Activated T-cell treated with anti-CD3 and anti-CD28 coated beads, Interleukin-2, amount 50 U/mL, for 24 hours (primary cell): ENCODE measurements around the gene ZRANB1.

ENCODE experiments used
- DNase-seq: peaks from one replicate; pipeline ENCODE4 v3.0.0-alpha.2; 2020
- H3K27ac Mint-ChIP-seq: 2 replicates; pipeline ENCODE4 v1.8.0; 2020; ENCODE audit warnings: mild to moderate bottlenecking, mixed read lengths
- H3K27me3 Mint-ChIP-seq: 2 replicates; pipeline ENCODE4 v1.8.0; 2020; ENCODE audit warnings: mixed read lengths
- H3K36me3 Mint-ChIP-seq: 2 replicates; pipeline ENCODE4 v1.8.0; 2020; ENCODE audit warnings: low read depth, mixed read lengths
- H3K4me1 Mint-ChIP-seq: 2 replicates; pipeline ENCODE4 v1.8.0; 2020; ENCODE audit warnings: low read depth, mixed read lengths
- H3K4me3 Mint-ChIP-seq: 2 replicates; pipeline ENCODE4 v1.8.0; 2020; ENCODE audit warnings: mild to moderate bottlenecking, moderate library complexity, mixed read lengths
- H3K9me3 Mint-ChIP-seq: 2 replicates; pipeline ENCODE4 v1.8.0; 2020; ENCODE audit warnings: mixed read lengths

ZRANB1 gene

DNA sequence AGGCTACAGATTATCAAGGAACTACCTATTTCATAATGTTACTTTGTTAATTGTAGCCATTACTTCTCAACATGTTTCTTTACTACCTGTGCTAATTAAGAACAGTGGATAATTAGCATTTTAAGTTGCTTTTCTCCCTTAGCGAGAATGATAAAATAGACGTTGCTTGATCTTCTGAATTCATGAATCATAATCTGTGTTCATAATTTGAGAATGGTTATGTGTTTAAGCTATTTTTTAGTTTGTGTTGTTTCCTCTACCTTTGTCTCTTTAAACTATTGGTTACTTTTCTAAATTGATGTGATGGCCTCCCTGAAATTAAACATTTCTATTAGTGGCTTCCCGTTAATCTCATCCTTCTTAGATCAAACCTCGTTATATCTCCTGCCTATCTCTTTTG lies at the start of gene ZRANB1:
Gene ZRANB1, plus strand, starts transcription at position 301 of the 400 bp plus-strand sequence. CDS start 371 bp downstream, outside the sequence.
- no peak within 1 kb of the TSS for H3K4me3 Mint-ChIP-seq
- no peaks in the 10 kb centered on the region for H3K27me3 Mint-ChIP-seq
- peaks cover 53% of the 10 kb centered on the region for H3K4me1 Mint-ChIP-seq
- no peaks in the 10 kb centered on the region for H3K9me3 Mint-ChIP-seq
- no peak for DNase-seq
- H3K36me3 Mint-ChIP-seq = peaks cover 43% of the 10 kb centered on the region
- peak within 1 kb of the TSS; percentile 16 for H3K27ac Mint-ChIP-seq

DNA sequence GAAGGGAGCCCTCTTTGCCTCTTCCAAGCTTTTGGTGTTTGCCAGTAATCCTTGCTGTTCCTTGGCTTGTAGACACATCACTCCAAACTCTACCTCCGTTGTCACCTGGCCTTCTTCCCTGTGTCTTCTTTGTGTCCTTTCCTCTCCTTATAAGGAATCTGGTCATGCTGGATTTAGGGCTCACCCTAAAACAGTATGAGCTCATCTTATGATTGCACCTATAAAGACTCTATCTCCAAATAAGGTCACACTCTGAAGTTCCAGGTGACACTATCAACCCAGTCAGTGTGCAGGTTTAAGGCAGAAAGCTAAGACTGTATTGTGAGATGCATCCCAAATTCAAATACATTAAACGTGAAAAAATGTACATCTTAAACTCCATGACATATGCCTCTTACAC lies 49.0 kb upstream of the ZRANB1 start:
- no peak for DNase-seq
- Mint-ChIP-seq H3K4me3 (no peak overlapping the region), H3K4me1 (no peaks in the 10 kb centered on the region), H3K9me3 (no peaks in the 10 kb centered on the region), H3K36me3 (no peaks in the 10 kb centered on the region), H3K27ac (no peak overlapping the region), H3K27me3 (peaks cover 11% of the 10 kb centered on the region)

GRCh38 chr10:124894569-124895215 lies 47.2 kb upstream of the ZRANB1 start:
- Mint-ChIP-seq H3K27me3 (peaks cover 19% of the 10 kb centered on the region), H3K4me1 (no peaks in the 10 kb centered on the region), H3K27ac (no peak overlapping the region), H3K36me3 (no peaks in the 10 kb centered on the region), H3K4me3 (no peak overlapping the region), H3K9me3 (no peaks in the 10 kb centered on the region)
- no peak for DNase-seq

- no peaks in the 10 kb centered on the region for H3K36me3 Mint-ChIP-seq
- H3K9me3 Mint-ChIP-seq = no peaks in the 10 kb centered on the region
- H3K4me1 Mint-ChIP-seq = no peaks in the 10 kb centered on the region
- H3K27ac Mint-ChIP-seq = no peak overlapping the region
- H3K4me3 Mint-ChIP-seq = no peak overlapping the region
- no peak for DNase-seq
- peaks cover 23% of the 10 kb centered on the region for H3K27me3 Mint-ChIP-seq
These were observed 45.2 kb upstream of the ZRANB1 start for GRCh38 chr10:124896751-124897150.

- Mint-ChIP-seq H3K4me1 (no peaks in the 10 kb centered on the region), H3K27me3 (peaks cover 23% of the 10 kb centered on the region), H3K36me3 (no peaks in the 10 kb centered on the region), H3K27ac (no peak overlapping the region), H3K9me3 (no peaks in the 10 kb centered on the region), H3K4me3 (no peak overlapping the region)
- DNase-seq = no peak
These were observed 43.5 kb upstream of the ZRANB1 start for GRCh38 chr10:124898471-124898870.

GRCh38 chr10:124899151-124899550 lies 42.8 kb upstream of the ZRANB1 start:
- no peak for DNase-seq
- H3K4me1 Mint-ChIP-seq = no peaks in the 10 kb centered on the region
- H3K27ac Mint-ChIP-seq = no peak overlapping the region
- H3K36me3 Mint-ChIP-seq = no peaks in the 10 kb centered on the region
- H3K4me3 Mint-ChIP-seq = no peak overlapping the region
- peaks cover 23% of the 10 kb centered on the region for H3K27me3 Mint-ChIP-seq
- H3K9me3 Mint-ChIP-seq = no peaks in the 10 kb centered on the region

DNA sequence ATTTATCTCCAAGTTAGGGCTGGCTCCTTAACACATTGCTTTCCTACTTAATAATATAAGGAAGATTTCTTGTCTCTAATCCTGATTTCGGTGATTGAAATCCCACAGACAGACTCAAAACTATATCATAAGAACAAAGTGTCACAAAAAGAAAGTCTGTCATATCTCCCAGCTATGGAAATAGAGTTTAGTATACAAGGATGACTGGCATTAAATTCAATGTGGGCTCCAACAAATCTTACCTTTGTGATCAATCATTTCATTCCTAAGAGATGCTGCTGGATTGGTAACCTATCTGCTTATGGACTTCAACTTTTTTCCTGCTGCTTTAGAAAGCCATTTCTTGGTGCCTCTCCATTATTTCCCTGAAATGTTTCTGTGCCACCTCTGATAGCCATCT lies 39.5 kb upstream of the ZRANB1 start:
- Mint-ChIP-seq H3K9me3 (no peaks in the 10 kb centered on the region), H3K27me3 (peaks cover 19% of the 10 kb centered on the region), H3K27ac (no peak overlapping the region), H3K4me3 (no peak overlapping the region), H3K4me1 (no peaks in the 10 kb centered on the region), H3K36me3 (no peaks in the 10 kb centered on the region)
- DNase-seq = no peak

- Mint-ChIP-seq H3K27ac (no peak overlapping the region), H3K9me3 (no peaks in the 10 kb centered on the region), H3K4me1 (no peaks in the 10 kb centered on the region), H3K4me3 (no peak overlapping the region), H3K36me3 (no peaks in the 10 kb centered on the region), H3K27me3 (peaks cover 16% of the 10 kb centered on the region)
- DNase-seq = no peak
These were observed 38.8 kb upstream of the ZRANB1 start for GRCh38 chr10:124903111-124903510.

DNA sequence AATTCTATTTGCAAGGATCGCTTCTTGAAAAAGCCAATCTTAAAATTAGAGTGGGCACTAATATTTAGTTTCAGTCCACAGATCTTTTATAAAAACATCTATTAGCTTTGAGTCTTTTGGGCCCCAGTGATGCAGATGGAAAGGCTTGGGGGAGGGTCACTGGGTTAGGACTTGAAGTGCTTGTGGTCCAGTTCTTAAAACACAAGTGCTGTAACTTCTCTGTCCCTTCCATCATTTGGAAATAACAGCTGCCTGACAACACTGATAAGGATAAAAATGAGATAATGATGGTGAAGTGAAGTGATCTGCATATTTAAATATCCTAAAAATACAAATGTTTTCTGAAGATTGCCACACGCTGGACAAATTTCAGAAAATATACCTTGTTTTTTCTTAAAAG lies 37.1 kb upstream of the ZRANB1 start:
- H3K27ac Mint-ChIP-seq = no peak overlapping the region
- H3K4me3 Mint-ChIP-seq = no peak overlapping the region
- no peaks in the 10 kb centered on the region for H3K36me3 Mint-ChIP-seq
- H3K27me3 Mint-ChIP-seq = peaks cover 9% of the 10 kb centered on the region
- DNase-seq = no peak
- no peaks in the 10 kb centered on the region for H3K9me3 Mint-ChIP-seq
- H3K4me1 Mint-ChIP-seq = no peaks in the 10 kb centered on the region

DNA sequence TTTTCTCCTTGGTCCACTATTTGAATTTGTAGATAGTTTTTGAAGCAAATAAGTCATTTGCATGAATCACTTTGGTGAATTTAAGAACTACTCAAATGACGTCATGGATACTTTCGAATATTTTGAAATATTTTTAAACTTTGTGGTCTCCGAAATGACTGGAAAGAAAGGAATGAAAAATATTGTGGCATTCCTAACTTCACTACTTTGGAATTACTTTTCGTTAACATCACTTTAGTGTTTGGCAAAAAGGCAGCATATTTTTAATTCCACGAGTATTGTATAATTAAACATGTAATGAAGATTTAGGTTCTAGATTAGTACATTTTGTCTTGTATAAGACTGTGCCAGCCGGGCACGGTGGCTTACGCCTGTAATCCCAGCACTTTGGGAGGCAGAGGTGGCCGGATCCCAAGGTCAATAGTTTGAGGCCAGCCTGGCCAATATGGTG lies 35.3 kb upstream of the ZRANB1 start:
- Mint-ChIP-seq H3K36me3 (no peaks in the 10 kb centered on the region), H3K4me3 (no peak overlapping the region), H3K27me3 (peaks cover 12% of the 10 kb centered on the region), H3K4me1 (no peaks in the 10 kb centered on the region), H3K9me3 (no peaks in the 10 kb centered on the region), H3K27ac (no peak overlapping the region)
- DNase-seq = no peak

DNA sequence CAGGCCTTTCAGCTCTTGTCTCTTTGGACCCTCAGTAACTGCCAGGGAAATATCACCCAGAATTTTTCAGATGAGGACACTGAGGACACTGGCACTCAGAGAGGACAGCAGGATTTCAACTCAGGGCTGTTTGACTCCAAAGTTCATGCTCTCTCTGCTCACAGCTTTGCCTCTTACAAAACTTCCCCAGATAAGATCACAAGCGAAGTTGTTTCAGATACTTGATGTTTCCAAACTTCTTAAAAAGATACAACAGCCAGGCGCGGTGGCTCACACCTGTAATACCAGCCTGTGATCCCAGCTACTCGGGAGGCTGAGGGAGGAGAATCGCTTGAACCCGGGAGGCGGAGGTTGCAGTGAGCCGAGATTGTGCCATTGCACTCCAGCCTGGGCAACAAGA lies 32.4 kb upstream of the ZRANB1 start:
- peaks cover 5% of the 10 kb centered on the region for H3K4me1 Mint-ChIP-seq
- peaks cover 7% of the 10 kb centered on the region for H3K27me3 Mint-ChIP-seq
- no peak for DNase-seq
- no peaks in the 10 kb centered on the region for H3K36me3 Mint-ChIP-seq
- no peak overlapping the region for H3K27ac Mint-ChIP-seq
- H3K4me3 Mint-ChIP-seq = no peak overlapping the region
- H3K9me3 Mint-ChIP-seq = no peaks in the 10 kb centered on the region

- no peaks in the 10 kb centered on the region for H3K9me3 Mint-ChIP-seq
- H3K27me3 Mint-ChIP-seq = peaks cover 7% of the 10 kb centered on the region
- peaks cover 11% of the 10 kb centered on the region for H3K4me1 Mint-ChIP-seq
- no peak for DNase-seq
- peaks cover 5% of the 10 kb centered on the region for H3K36me3 Mint-ChIP-seq
- H3K27ac Mint-ChIP-seq = no peak overlapping the region
- no peak overlapping the region for H3K4me3 Mint-ChIP-seq
These were observed 30.5 kb upstream of the ZRANB1 start for GRCh38 chr10:124911124-124912067.

- Mint-ChIP-seq H3K27me3 (peaks cover 7% of the 10 kb centered on the region), H3K27ac (no peak overlapping the region)
These were observed 29.6 kb upstream of the ZRANB1 start for GRCh38 chr10:124912101-124912886.

DNA sequence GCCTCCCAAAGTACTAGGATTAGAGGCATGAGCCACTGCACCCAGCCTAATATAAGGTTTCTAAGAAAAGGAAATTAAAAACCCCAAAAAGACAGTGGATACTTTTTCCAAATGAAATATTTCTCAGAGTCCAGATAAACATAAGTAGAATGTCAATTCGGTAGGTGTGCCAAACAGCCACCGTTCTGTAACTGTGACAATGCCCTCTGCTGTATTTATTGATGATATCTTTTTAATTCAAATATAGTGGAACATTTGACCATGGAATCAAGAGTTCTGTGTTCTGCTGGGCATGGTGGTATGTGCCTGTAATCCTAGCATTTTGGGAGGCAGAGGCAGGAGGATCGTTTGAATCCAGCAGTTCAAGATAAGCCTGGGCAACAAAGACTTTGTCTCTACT lies 28.8 kb upstream of the ZRANB1 start:
- Mint-ChIP-seq H3K9me3 (no peaks in the 10 kb centered on the region), H3K27me3 (peaks cover 7% of the 10 kb centered on the region), H3K27ac (no peak overlapping the region), H3K4me1 (peaks cover 14% of the 10 kb centered on the region), H3K36me3 (peaks cover 12% of the 10 kb centered on the region), H3K4me3 (no peak overlapping the region)
- no peak for DNase-seq

More at GRCh38 chr10:124912101-124912886, 29.6 kb upstream of the ZRANB1 start:
- DNase-seq = no peak
- peaks cover 5% of the 10 kb centered on the region for H3K36me3 Mint-ChIP-seq
- peaks cover 11% of the 10 kb centered on the region for H3K4me1 Mint-ChIP-seq
- H3K9me3 Mint-ChIP-seq = no peaks in the 10 kb centered on the region
- no peak overlapping the region for H3K4me3 Mint-ChIP-seq
